GM19438 (cell line): Measurements from ENCODE around the gene SERPINB4.

Experiments used
- ATAC-seq: cut with Tn5 transposase; IDR thresholded peaks from one replicate; pipeline ENCODE4 v1.9.1; 2021; ENCODE audit warnings: low read depth; ENCODE audit not compliant: unreplicated experiment

SERPINB4 gene

GRCh38 chr18:63637703-63638102 lies 6.4 kb downstream of the SERPINB4 start:
- ATAC-seq, result no peak

DNA sequence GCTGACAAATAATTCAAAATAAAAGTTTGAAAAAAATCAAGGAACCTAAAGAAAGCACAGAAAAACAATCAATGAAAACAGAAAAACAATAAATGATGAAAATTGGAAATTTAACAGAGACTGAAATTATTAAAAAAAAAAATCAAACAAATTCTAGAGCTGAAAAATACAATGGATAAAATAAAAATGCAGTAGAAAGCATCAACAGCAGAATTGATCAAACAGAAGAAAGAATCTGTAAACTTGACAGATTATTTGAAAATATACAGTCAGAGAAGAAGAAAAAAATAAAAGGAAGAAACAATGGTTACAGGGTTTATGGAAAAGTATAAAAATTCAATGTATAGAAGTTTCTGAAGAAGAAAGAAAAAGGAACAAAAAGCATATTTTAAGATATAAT lies 16.2 kb downstream of the SERPINB4 start:
- no peak for ATAC-seq

DNA sequence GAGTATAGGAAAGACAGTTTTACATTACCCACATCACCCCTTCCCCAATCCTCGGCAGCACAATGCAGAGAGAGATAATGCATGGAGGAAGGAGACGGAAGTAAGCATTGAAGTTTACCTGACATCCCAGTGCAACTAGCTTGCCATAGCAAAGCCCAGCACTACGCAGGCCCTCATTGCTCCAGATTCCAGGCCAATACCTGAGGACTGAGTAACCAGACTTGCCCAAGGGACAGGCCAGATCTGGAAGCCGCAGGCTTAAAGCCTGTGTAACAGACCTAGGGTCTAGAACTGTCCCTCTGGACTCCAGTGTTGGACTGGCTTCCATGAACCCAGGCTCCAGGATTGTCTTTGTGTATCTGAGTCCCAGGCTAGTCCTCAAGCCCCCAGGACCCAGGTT lies 17.6 kb downstream of the SERPINB4 start:
- ATAC-seq, result no peak

DNA sequence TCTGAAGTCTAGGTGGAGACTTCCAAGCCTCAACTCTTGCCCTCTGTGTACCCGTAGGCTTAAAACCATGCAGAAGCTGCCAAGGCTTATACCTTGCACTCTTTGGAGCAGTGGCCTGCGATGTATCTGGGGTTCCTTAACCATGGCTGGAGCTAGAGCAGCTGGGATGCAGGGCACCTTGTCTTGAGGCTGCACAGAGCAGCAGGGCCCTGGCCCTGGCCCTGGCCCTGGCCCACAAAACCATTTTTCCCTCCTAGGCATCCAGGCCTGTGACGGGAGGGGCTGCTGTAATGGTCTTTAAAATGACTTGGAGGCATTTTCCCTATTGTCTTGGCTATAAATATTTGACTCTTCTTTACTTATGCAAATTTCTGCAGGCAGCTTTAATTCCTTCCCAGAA lies 19.2 kb downstream of the SERPINB4 start:
- ATAC-seq, result no peak

DNA sequence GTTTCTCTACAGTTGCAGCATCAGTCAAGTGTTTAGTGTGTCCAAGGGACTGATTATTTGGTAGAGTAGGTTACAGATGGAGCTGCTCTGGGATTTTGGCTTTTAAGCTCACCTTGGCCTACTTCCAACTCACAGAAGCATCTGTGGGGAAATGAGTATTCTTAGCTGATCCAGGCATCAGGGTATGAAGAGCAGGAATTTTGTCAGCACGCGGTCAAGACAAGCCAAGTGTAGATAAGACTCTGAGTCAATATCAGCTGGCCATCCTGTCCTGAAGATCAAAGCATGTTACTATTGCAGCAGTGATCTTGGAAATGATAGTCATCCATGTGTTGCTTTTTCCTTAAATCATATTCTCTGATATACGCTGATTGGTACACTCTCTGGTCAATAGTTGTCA lies 24.4 kb downstream of the SERPINB4 start:
- no peak for ATAC-seq

GRCh38 chr18:63617915-63618234 lies 26.2 kb downstream of the SERPINB4 start:
- ATAC-seq, result no peak

- no peak for ATAC-seq
These were observed 26.8 kb downstream of the SERPINB4 start for GRCh38 chr18:63617049-63617914.

- no peak for ATAC-seq
These were observed 30.6 kb downstream of the SERPINB4 start for GRCh38 chr18:63613420-63613819.

GRCh38 chr18:63606526-63606925 lies 37.5 kb downstream of the SERPINB4 start:
- ATAC-seq, result no peak

GRCh38 chr18:63604791-63605567 lies 39.1 kb downstream of the SERPINB4 start:
- no peak for ATAC-seq

DNA sequence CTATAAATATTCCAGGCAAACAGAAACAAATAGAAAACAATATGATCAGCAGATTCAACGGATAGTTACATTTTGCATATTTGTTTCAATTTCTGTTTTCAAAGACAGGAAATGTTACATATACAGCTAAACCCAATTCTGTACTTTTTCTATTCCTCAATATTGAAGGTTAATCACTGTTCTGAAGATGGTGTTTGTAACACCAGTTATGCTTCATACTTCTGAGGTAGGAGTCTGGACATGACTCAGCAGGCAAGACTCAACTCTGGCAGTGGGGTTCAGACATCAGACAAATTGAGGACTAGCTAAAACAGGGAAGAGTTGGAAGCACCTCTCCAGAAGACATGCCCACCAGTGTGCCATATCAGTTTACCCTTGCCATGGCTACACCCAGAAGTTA lies 40.3 kb downstream of the SERPINB4 start:
- ATAC-seq, result peak; percentile 94

DNA sequence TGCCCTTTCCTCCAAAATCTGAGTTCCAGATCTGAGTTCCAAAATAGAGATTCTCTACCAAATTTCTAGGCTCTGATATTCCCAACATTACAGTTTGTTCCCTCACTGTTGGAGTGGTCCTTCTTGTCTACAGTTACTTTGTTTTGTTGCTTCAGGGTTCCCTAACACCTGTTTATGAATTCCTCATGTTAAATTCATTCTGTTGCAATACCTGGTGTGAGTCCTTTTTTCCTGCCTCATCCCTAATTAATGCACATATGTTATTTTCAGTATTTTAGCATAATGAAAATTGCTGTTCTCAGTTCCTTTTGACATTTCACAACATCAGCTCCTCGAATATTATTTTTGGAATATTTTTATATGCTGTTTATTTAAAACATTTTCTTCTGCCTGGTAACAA lies 40.7 kb downstream of the SERPINB4 start:
- no peak for ATAC-seq

GRCh38 chr18:63596964-63597363 lies 47.1 kb downstream of the SERPINB4 start:
- ATAC-seq, result no peak

DNA sequence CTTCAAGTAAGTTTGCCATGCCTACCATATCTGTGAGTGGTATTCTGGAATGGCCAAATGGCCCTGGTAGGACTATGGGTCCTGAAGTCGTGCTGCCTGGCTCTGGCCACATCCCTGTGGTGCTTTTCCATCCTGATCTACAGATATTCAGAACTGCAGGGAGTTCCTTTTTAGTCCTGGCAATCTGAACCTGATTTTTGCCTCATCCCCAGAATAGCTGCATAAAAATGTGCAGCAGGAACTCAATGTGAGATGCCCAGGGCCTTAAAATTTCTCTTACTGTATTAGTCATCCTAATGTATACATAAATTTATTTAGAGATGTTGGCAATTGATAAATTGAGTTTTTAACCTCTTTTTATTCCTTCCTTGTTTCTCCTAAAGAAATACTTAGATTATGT lies 51.6 kb downstream of the SERPINB4 start:
- no peak for ATAC-seq

GRCh38 chr18:63591725-63592124 lies 52.3 kb downstream of the SERPINB4 start:
- ATAC-seq, result no peak

DNA sequence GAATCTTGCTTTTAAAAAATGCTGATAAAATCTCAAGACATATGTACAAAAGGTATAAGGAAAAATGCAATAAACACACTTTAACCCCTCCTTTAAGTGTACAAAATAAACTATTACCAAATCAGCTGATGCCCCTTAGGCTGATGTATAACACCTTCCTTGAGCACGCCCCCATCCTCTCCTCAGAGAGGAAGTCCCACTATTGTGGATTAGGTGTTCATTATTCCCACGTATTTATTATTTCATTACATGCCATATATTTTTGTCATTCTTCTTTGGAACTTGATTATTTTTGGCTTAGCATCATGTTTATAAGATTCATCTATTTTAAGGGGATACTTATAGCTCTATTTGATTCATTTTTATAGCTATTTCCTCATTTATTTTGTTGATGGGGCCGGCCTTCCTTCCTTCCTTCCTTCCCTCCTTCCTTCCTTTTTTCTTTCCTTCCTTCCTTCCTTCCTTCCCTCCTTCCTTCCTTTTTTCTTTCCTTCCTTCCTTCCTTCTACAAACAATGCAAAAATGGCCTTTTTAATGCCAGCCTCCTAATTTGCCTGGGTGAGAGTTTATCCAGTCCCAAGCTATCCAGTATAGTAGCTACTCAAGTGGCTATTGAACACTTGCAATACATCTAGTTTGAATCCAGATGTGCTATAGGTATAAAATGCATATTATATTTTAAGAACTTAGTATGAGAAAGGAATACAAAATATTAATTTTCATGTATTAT lies 52.9 kb downstream of the SERPINB4 start:
- ATAC-seq, result no peak

DNA sequence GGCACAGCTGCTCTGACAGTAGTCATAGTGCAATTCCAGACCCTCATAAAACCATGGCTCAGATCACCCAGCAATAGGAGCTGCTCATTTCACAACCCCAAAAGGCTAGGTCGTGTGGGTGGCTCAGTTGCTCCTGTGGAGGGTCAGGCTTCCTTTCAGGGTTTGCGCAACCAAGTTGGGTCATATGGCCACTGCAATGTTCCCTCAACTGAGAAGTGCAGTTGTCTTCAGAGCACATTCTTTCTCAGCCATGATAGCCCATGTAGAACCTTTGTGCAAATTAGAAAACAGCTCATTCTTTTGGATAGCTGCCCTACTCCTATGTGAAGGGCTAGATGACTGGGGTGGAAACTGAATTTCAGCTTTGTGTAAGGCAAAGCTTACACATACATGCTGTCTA lies 53.7 kb downstream of the SERPINB4 start:
- ATAC-seq, result no peak

DNA sequence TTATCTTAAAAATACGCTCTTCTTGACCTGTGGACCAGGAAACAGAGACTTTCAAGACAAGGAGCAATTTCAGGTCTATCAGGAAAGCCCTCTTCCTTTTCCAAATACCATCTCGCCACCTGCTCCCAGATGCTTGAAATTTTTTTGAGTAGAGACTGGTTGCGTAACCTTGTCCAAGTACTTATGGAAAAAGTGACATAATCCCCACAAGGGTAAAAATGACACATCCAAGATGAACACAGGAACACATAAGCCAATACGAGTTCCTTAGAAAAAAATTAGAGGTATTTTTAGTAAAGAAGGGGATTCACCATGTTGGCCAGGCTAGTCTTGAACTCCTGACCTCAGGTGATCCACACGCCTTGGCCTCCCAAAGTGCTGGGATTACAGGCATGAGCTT lies 55.1 kb downstream of the SERPINB4 start:
- no peak for ATAC-seq
